Midbrain (tissue), 1 donor: ENCODE data around the gene OGA.
A peak's percentile ranks its signal among the peaks of the same experiment; 100 is the strongest.

Experiments used
- DNase-seq: peaks from one replicate; lab custom pipeline; 2025; lab: John Stamatoyannopoulos, UW

The OGA gene

GRCh38 chr10:101835362-101835761 is 17.1 kb upstream of the OGA start:
- no peak for DNase-seq

- no peak for DNase-seq
These were observed 16.1 kb upstream of the OGA start for GRCh38 chr10:101834341-101834740.

- no peak for DNase-seq
These were observed 15.2 kb upstream of the OGA start for GRCh38 chr10:101833466-101833865.

GRCh38 chr10:101832325-101832771 is 14.1 kb upstream of the OGA start:
- no peak for DNase-seq

GRCh38 chr10:101831169-101831811 is 13.0 kb upstream of the OGA start:
- DNase-seq, result no peak

GRCh38 chr10:101830322-101831168 is 12.3 kb upstream of the OGA start:
- DNase-seq, result peak; percentile 25

- DNase-seq, result no peak
These were observed 11.5 kb upstream of the OGA start for GRCh38 chr10:101829561-101830315.

GRCh38 chr10:101828766-101829551 is 10.7 kb upstream of the OGA start:
- DNase-seq, result no peak

GRCh38 chr10:101827919-101828600 is 9.8 kb upstream of the OGA start:
- DNase-seq, result no peak

- DNase-seq, result no peak
These were observed 8.7 kb upstream of the OGA start for GRCh38 chr10:101826852-101827434.

GRCh38 chr10:101824736-101825135 is 6.5 kb upstream of the OGA start:
- no peak for DNase-seq

GRCh38 chr10:101818872-101819633 is 809 bp upstream of the OGA start:
- DNase-seq, result peak; percentile 58

- peak; percentile 58 for DNase-seq
These were observed 716 bp downstream of the OGA start for GRCh38 chr10:101817337-101818118.

GRCh38 chr10:101816913-101817336 is 1.3 kb downstream of the OGA start:
- no peak for DNase-seq

GRCh38 chr10:101816376-101816775 is 1.9 kb downstream of the OGA start:
- no peak for DNase-seq

- DNase-seq, result no peak
These were observed 3.7 kb downstream of the OGA start for GRCh38 chr10:101814466-101815071.

- no peak for DNase-seq
These were observed 5.6 kb downstream of the OGA start for GRCh38 chr10:101812606-101813005.

GRCh38 chr10:101807158-101807557 is 11.1 kb downstream of the OGA start:
- DNase-seq, result no peak

GRCh38 chr10:101803511-101803910 is 14.7 kb downstream of the OGA start:
- DNase-seq, result no peak
